SK-N-SH (cell line): ENCODE data around the gene NANOS1.

Source experiments
- CHD2 ChIP-seq: fragments of 150-350 bp; IDR thresholded peaks from 2 replicates; pipeline ENCODE4 v1.6.1; 2018; ENCODE audit warnings: low read length; ENCODE audit not compliant: partially characterized antibody
- ELF1 ChIP-seq: IDR thresholded peaks from 2 replicates; pipeline ENCODE4 v1.4.0; 2012
- EP300 ChIP-seq, 2 experiments: IDR thresholded peaks; 2 replicates each; pipeline versions ENCODE4 v1.4.0 to v1.6.1; 2012; ENCODE audit warnings: borderline replicate concordance in 1 of 2, low read depth in 1 of 2, low read length in 1 of 2
- EZH2phosphoT487 ChIP-seq: fragments of 200-600 bp; sonication (generic); IDR thresholded peaks from 2 replicates; pipeline ENCODE4 v1.6.1; 2017; ENCODE audit warnings: low read depth, mixed run types, mild to moderate bottlenecking, antibody characterized with exemption, moderate library complexity, borderline replicate concordance
- RAD21 ChIP-seq: IDR thresholded peaks from 2 replicates; pipeline ENCODE4 v1.6.1; 2012; ENCODE audit warnings: mild to moderate bottlenecking, low read length
- YY1 ChIP-seq: IDR thresholded peaks from 2 replicates; pipeline ENCODE4 v1.4.0; 2012; ENCODE audit warnings: low read depth, mild to moderate bottlenecking
- TF ChIP-seq, protein P1 (sequence below): fragments of 200-600 bp; sonication (generic); IDR thresholded peaks from 2 replicates; pipeline ENCODE4 v1.6.1; 2017; ENCODE audit warnings: antibody characterized with exemption, mild to moderate bottlenecking, moderate library complexity
- TF ChIP-seq, protein P2 (sequence below): IDR thresholded peaks from 2 replicates; pipeline ENCODE4 v1.4.0; 2012; ENCODE audit warnings: low read depth
- TF ChIP-seq, protein P3 (sequence below): IDR thresholded peaks from 2 replicates; pipeline ENCODE4 v1.6.1; 2012; ENCODE audit warnings: mild to moderate bottlenecking, low read depth, low read length, moderate library complexity

DNA sequence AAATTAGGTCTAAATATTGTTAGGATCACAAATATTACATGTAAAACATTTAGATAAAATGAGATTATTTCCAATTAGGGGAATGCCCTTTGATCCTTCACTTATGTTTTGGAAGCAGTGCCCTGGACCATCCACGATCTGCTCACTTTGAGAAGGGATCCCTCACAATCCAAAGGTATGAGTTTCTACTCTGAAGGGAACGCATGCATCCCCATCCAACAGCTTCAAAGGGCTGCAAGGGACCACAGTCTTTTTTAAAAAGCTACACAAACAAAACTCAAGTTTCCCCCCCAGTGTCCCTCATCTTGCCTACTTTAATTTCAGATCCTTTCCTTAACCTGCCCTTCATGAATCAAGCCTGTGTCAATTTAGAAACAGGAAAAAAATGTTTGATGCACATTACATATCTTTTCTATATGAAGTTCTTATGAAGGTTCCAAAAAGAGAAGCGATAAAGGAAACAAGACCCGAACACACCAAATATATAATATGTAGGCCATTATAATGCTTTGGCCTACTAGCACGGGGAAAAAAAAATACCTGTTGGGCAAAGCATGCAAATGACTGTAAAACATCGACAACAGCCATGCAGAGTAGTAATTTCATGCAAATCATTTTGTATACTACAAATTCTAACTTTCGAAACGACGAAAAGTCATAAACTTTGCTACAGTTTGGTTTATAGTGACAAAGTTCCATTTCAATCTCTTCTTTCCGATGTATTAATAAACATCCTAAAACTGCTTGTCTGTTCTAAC, 49.1 kb downstream of the NANOS1 start:
- TF ChIP-seq, protein P1, sequence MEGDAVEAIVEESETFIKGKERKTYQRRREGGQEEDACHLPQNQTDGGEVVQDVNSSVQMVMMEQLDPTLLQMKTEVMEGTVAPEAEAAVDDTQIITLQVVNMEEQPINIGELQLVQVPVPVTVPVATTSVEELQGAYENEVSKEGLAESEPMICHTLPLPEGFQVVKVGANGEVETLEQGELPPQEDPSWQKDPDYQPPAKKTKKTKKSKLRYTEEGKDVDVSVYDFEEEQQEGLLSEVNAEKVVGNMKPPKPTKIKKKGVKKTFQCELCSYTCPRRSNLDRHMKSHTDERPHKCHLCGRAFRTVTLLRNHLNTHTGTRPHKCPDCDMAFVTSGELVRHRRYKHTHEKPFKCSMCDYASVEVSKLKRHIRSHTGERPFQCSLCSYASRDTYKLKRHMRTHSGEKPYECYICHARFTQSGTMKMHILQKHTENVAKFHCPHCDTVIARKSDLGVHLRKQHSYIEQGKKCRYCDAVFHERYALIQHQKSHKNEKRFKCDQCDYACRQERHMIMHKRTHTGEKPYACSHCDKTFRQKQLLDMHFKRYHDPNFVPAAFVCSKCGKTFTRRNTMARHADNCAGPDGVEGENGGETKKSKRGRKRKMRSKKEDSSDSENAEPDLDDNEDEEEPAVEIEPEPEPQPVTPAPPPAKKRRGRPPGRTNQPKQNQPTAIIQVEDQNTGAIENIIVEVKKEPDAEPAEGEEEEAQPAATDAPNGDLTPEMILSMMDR: no peak
- no peak for TF ChIP-seq EP300 (IDR thresholded peaks at IDR 0.05; ENCODE audit: borderline replicate concordance in 1 of 2, low read depth in 1 of 2, low read length in 1 of 2)
- TF ChIP-seq CHD2: no peak
- TF ChIP-seq RAD21: no peak
- TF ChIP-seq, protein P2, sequence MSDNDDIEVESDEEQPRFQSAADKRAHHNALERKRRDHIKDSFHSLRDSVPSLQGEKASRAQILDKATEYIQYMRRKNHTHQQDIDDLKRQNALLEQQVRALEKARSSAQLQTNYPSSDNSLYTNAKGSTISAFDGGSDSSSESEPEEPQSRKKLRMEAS: no peak
- TF ChIP-seq YY1: no peak
- no peak for TF ChIP-seq EZH2phosphoT487
- TF ChIP-seq ELF1: no peak
- TF ChIP-seq, protein P3, sequence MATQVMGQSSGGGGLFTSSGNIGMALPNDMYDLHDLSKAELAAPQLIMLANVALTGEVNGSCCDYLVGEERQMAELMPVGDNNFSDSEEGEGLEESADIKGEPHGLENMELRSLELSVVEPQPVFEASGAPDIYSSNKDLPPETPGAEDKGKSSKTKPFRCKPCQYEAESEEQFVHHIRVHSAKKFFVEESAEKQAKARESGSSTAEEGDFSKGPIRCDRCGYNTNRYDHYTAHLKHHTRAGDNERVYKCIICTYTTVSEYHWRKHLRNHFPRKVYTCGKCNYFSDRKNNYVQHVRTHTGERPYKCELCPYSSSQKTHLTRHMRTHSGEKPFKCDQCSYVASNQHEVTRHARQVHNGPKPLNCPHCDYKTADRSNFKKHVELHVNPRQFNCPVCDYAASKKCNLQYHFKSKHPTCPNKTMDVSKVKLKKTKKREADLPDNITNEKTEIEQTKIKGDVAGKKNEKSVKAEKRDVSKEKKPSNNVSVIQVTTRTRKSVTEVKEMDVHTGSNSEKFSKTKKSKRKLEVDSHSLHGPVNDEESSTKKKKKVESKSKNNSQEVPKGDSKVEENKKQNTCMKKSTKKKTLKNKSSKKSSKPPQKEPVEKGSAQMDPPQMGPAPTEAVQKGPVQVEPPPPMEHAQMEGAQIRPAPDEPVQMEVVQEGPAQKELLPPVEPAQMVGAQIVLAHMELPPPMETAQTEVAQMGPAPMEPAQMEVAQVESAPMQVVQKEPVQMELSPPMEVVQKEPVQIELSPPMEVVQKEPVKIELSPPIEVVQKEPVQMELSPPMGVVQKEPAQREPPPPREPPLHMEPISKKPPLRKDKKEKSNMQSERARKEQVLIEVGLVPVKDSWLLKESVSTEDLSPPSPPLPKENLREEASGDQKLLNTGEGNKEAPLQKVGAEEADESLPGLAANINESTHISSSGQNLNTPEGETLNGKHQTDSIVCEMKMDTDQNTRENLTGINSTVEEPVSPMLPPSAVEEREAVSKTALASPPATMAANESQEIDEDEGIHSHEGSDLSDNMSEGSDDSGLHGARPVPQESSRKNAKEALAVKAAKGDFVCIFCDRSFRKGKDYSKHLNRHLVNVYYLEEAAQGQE: no peak
